Panc1 (cell line): Measurements from ENCODE around the gene POLD1. TPM values are rescaled to one million over a fixed set of nuclear protein-coding genes. Genes with fewer than 3 reads are reported as not detected.

Source experiments
- ATAC-seq: fragments of 200-7000 bp; cut with Tn5 transposase; 2 replicates; pipeline ENCODE4 v1.9.1; 2020; ENCODE audit warnings: mild to moderate bottlenecking, moderate library complexity
- BruUV-seq: library from RNA; stranded (reverse); fragments of 400-500 nt; replicated peaks from 2 replicates; lab custom pipeline; 2021; lab: Mats Ljungman, UMichigan
- CTCF ChIA-PET: fragments of 300-600 bp; sonication (Branson Sonifier 250); formaldehyde crosslinking; loops from one replicate; lab custom pipeline; 2022; ENCODE audit warnings: antibody characterized with exemption; lab: Charles Lee
- POLR2A ChIA-PET: fragments of 300-600 bp; sonication (Branson Sonifier 250); formaldehyde crosslinking; loops from one replicate; lab custom pipeline; 2022; ENCODE audit warnings: antibody characterized with exemption; lab: Charles Lee
- DNase-seq: peaks from one replicate; pipeline ENCODE4 v3.0.0-alpha.2; 2010; ENCODE audit warnings: low read depth, low spot score
- H3K27ac ChIP-seq: 2 replicates; pipeline ENCODE4 v1.5.1; 2011; ENCODE audit warnings: mild to moderate bottlenecking, low read length, inconsistent platforms
- H3K27me3 ChIP-seq: fragments of 200-500 bp; sonication (Bioruptor generic); 2 replicates; pipeline ENCODE4 v1.6.0; 2014; ENCODE audit warnings: low read length, inconsistent platforms; ENCODE audit not compliant: control insufficient read depth, insufficient read depth
- H3K36me3 ChIP-seq: fragments of 200-500 bp; sonication (Bioruptor generic); 2 replicates; pipeline ENCODE4 v1.5.1; 2014; ENCODE audit warnings: inconsistent platforms, mild to moderate bottlenecking, low read length, moderate library complexity; ENCODE audit not compliant: control insufficient read depth, insufficient read depth
- H3K4me1 ChIP-seq: 2 replicates; pipeline ENCODE4 v1.5.1; 2011; ENCODE audit warnings: inconsistent platforms, mild to moderate bottlenecking, low read length, moderate library complexity; ENCODE audit not compliant: control insufficient read depth, insufficient read depth
- H3K4me3 ChIP-seq, 2 experiments: 2 replicates each; pipeline ENCODE4 v1.5.1; 2011 to 2012; ENCODE audit warnings: low read depth in 2 of 2, low read length in 2 of 2, mild to moderate bottlenecking in 2 of 2, inconsistent platforms in 1 of 2, moderate library complexity in 1 of 2
- H3K9me3 ChIP-seq: fragments of 200-500 bp; sonication (Bioruptor generic); 2 replicates; pipeline ENCODE4 v1.5.1; 2014; ENCODE audit warnings: low read depth, mild to moderate bottlenecking, inconsistent platforms, low read length, moderate library complexity; ENCODE audit not compliant: control insufficient read depth, insufficient read depth
- CTCF ChIP-seq: fragments of 450-650 bp; IDR thresholded peaks from 2 replicates; pipeline ENCODE4 v1.5.1; 2017; ENCODE audit warnings: mild to moderate bottlenecking
- POLR2AphosphoS5 ChIP-seq: IDR thresholded peaks from 2 replicates; pipeline ENCODE4 v1.6.1; 2012; ENCODE audit warnings: mild to moderate bottlenecking, low read depth, low read length, moderate library complexity
- REST ChIP-seq, 2 experiments: IDR thresholded peaks; 2 replicates each; pipeline ENCODE4 v1.6.1; 2011 to 2012; ENCODE audit warnings: low read depth in 2 of 2, control low read depth in 1 of 2, low read length in 1 of 2, mild to moderate bottlenecking in 1 of 2, moderate library complexity in 1 of 2; ENCODE audit not compliant: insufficient read depth in 1 of 2
- SIN3A ChIP-seq: IDR thresholded peaks from 2 replicates; pipeline ENCODE4 v1.6.1; 2012; ENCODE audit warnings: low read depth, mild to moderate bottlenecking, low read length, moderate library complexity, borderline replicate concordance; ENCODE audit not compliant: insufficient read depth
- TCF7L2 ChIP-seq: IDR thresholded peaks from 2 replicates; pipeline ENCODE4 v1.6.1; 2011; ENCODE audit warnings: mild to moderate bottlenecking, low read depth, low read length, inconsistent platforms
- in situ Hi-C: cut with HindIII; loops from 2 replicates; pipeline ENCODE4 v1.10.0; 2016; ENCODE audit warnings: low sequenced_read_pairs, low pct_unique_long_range_greater_than_20kb
- intact Hi-C: fragments of 100-400 bp; cut with micrococcal nuclease; formaldehyde crosslinking; loops from one replicate; pipeline ENCODE4 v1.10.0; 2022; ENCODE audit not compliant: unreplicated experiment
- total RNA-seq: library from RNA; stranded (reverse); gene quantifications from one replicate; pipeline ENCODE4 v1.2.1, GENCODE V29; 2021; ENCODE audit not compliant: unreplicated experiment

POLD1 gene
- total RNA-seq, 1 experiment from 2014 or later, result 71.7 TPM

- POLR2A ChIA-PET, result no interaction called here
- DNase-seq, result no peak
Observed at GRCh38 chr19:50422397-50423278, 38.5 kb downstream of the POLD1 start.

More at GRCh38 chr19:50422397-50423278, 38.5 kb downstream of the POLD1 start:
- no peaks in the 10 kb centered on the region for H3K9me3 ChIP-seq
- in situ Hi-C loops (no loop called here), intact Hi-C loops (no loop called here)
- no peaks in the 10 kb centered on the region for H3K27me3 ChIP-seq
- no peaks in the 10 kb centered on the region for H3K36me3 ChIP-seq
- no TSS peak for BruUV-seq
- no peak overlapping the region for H3K4me3 ChIP-seq
- no peak for TF ChIP-seq CTCF
- no peak for TF ChIP-seq POLR2AphosphoS5
- TF ChIP-seq SIN3A, result no peak
- TF ChIP-seq REST (IDR thresholded peaks at IDR 0.05; ENCODE audit: insufficient read depth in 1 of 2, low read depth in 2 of 2, low read length in 1 of 2), result no peak
- no peak for TF ChIP-seq TCF7L2
- no peaks in the 10 kb centered on the region for H3K4me1 ChIP-seq
- CTCF ChIA-PET, result interaction anchor here (0.7 kb wide), 1 partner anchor 381 kb away, joined by 5 read pairs; no protein-coding TSS in a partner anchor
- ATAC-seq, result no peak
- no peak overlapping the region for H3K27ac ChIP-seq
